Lung (tissue), 12 donors: ENCODE measurements around the gene SUPT4H1. TPM values are rescaled to one million over a fixed set of nuclear protein-coding genes. Genes with fewer than 3 reads are reported as not detected.

Experiments used
- ATAC-seq: fragments of 200-7000 bp; cut with Tn5 transposase; one replicate; pipeline ENCODE4 v1.9.1; 2020; ENCODE audit warnings: moderate number of reproducible peaks; ENCODE audit not compliant: insufficient read depth, low FRiP score
- DNase-seq, 3 donors: peaks; one replicate each; pipeline ENCODE4 v3.0.0-alpha.2; 2013 to 2017
- H3K27ac ChIP-seq, 2 donors: one replicate each; pipeline ENCODE4 v1.5.1; 2013; ENCODE audit warnings: mild to moderate bottlenecking in 2 of 2, moderate library complexity in 2 of 2, control low read depth in 1 of 2, inconsistent platforms in 1 of 2, low read depth in 1 of 2, low read length in 1 of 2
- H3K27me3 ChIP-seq, 3 donors: one replicate each; pipeline ENCODE4 v1.5.1; 2013; ENCODE audit warnings: low read length in 2 of 3; ENCODE audit not compliant: control insufficient read depth in 3 of 3, insufficient read depth in 3 of 3
- H3K36me3 ChIP-seq, 4 donors: one replicate each; pipeline ENCODE4 v1.5.1; 2013; ENCODE audit warnings: low read length in 4 of 4, mild to moderate bottlenecking in 1 of 4, moderate library complexity in 1 of 4; ENCODE audit not compliant: control insufficient read depth in 4 of 4, insufficient read depth in 4 of 4
- H3K4me1 ChIP-seq, 5 donors: one replicate each; pipeline ENCODE4 v1.5.1; 2013; ENCODE audit warnings: low read length in 5 of 5, mild to moderate bottlenecking in 2 of 5, moderate library complexity in 1 of 5; ENCODE audit not compliant: control insufficient read depth in 5 of 5, insufficient read depth in 5 of 5
- H3K4me3 ChIP-seq: one replicate; pipeline ENCODE4 v1.5.1; 2013; ENCODE audit warnings: mild to moderate bottlenecking, control low read depth, moderate library complexity
- H3K9ac ChIP-seq, 2 donors: one replicate each; pipeline ENCODE4 v1.5.1; 2013; ENCODE audit warnings: low read length in 2 of 2, control low read depth in 1 of 2; ENCODE audit not compliant: insufficient read depth in 1 of 2
- H3K9me3 ChIP-seq, 4 donors: one replicate each; pipeline ENCODE4 v1.5.1; 2013; ENCODE audit warnings: low read length in 3 of 4, mild to moderate bottlenecking in 1 of 4, moderate library complexity in 1 of 4; ENCODE audit not compliant: control insufficient read depth in 4 of 4, insufficient read depth in 3 of 4
- WGBS, 2 donors: extraction: QIAGEN DNeasy Blood & Tissue Kit; methylation state at CpG; one replicate each; pipeline ENCODE4 v1.1.7; 2013; 5-methylcytosine and 5-hydroxymethylcytosine counted together
- polyA plus RNA-seq, 2 donors: library from polyadenylated mRNA; stranded (reverse); fragments of 200-250 nt; gene quantifications; one replicate each; pipeline ENCODE4 v1.2.1, GENCODE V29; 2013
- total RNA-seq, 2 donors: library from RNA; depleted of rRNA in 1 of 2; stranded (reverse); fragments of >200 nt in 1 of 2; gene quantifications; one replicate each; pipeline ENCODE4 v1.2.1, GENCODE V29; 2014 to 2021
- TF ChIP-seq, protein P1 (sequence below): IDR thresholded peaks from 2 replicates; pipeline ENCODE4 v1.5.1; 2012; ENCODE audit warnings: mild to moderate bottlenecking; ENCODE audit errors: control extremely low read depth, extremely low read depth
- donor health status: control.
- donor health status: control.
- donor health status: Bipolar disorder and iron deficiency.
- donor health status: healthy.
- donor health status: DM: yes; HTN: yes; CAD: no.

The SUPT4H1 gene
- total and polyA plus RNA-seq, 4 donors = 54.6 to 97.5 (median 67.4) TPM

DNA sequence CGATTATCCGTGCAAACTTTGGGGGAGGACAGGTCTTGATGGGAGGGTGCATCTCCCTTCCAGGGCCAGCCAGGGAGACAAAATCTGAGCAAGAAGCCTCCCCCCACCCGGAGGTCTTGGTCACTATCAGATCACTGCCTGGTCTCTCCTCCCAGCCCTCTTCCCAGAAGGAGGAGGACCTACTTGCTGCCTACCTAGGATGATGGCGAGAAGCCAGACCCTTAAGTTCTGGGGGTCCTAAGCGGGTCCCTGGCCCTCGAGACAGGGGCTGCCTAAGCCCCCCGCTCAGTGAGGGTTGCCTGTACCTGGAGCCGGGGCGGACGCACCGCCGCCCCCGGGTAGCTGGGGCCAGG is 28.0 kb downstream of the SUPT4H1 start:
- Histone ChIP-seq H3K27ac (peak overlapping the region; percentile 30 to 49), H3K27me3 (no peaks in the 10 kb centered on the region), H3K36me3 (no peaks in the 10 kb centered on the region), H3K9me3 (no peaks in the 10 kb centered on the region), H3K4me1 (peaks cover 0 to 24% (median 6%) of the 10 kb centered on the region in 5 donors), H3K4me3 (peak overlapping the region; percentile 54), H3K9ac (peak overlapping the region; percentile 61 to 75)
- ATAC-seq (no peak), DNase-seq (no peak)
- TF ChIP-seq, protein P1, sequence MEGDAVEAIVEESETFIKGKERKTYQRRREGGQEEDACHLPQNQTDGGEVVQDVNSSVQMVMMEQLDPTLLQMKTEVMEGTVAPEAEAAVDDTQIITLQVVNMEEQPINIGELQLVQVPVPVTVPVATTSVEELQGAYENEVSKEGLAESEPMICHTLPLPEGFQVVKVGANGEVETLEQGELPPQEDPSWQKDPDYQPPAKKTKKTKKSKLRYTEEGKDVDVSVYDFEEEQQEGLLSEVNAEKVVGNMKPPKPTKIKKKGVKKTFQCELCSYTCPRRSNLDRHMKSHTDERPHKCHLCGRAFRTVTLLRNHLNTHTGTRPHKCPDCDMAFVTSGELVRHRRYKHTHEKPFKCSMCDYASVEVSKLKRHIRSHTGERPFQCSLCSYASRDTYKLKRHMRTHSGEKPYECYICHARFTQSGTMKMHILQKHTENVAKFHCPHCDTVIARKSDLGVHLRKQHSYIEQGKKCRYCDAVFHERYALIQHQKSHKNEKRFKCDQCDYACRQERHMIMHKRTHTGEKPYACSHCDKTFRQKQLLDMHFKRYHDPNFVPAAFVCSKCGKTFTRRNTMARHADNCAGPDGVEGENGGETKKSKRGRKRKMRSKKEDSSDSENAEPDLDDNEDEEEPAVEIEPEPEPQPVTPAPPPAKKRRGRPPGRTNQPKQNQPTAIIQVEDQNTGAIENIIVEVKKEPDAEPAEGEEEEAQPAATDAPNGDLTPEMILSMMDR = no peak
- 23 to 25% methylated on average over 13 of the region's 13 CpGs for WGBS, 2 donors

DNA sequence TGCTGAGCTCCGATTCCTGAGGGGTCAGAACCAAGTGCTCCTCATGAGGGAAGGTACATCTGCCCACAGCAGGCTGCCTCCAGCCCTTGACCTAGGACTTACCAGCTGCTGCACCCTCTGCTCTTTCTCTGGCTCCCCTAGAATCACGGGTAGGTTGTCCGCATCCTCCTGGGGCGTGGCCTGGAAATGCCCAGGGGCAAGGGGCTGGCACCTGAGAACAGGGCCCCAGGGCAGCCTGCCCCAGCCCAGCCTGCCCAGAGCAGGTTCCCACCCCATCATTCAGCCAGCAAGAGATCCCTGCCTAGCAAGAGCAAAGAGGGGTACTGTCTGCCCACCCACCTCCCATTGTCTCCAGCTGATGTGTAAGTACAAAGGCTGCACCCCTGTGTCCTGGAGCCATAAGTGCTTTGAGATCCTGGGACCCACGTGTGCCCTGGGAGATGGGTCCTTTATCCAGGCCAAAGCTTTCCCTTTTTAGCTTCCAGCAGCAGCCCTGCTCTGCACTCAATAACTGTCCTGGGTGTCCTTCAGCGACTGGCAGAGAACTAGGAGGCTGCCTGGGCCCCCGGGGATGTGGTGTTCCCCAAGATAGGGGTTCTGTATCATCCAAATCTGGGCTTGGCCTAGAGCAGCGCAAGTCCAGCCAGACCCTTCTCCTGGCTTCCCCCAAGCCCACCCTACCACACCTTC is 28.5 kb downstream of the SUPT4H1 start:
- H3K27ac ChIP-seq = no peak overlapping the region
- no peak for DNase-seq

DNA sequence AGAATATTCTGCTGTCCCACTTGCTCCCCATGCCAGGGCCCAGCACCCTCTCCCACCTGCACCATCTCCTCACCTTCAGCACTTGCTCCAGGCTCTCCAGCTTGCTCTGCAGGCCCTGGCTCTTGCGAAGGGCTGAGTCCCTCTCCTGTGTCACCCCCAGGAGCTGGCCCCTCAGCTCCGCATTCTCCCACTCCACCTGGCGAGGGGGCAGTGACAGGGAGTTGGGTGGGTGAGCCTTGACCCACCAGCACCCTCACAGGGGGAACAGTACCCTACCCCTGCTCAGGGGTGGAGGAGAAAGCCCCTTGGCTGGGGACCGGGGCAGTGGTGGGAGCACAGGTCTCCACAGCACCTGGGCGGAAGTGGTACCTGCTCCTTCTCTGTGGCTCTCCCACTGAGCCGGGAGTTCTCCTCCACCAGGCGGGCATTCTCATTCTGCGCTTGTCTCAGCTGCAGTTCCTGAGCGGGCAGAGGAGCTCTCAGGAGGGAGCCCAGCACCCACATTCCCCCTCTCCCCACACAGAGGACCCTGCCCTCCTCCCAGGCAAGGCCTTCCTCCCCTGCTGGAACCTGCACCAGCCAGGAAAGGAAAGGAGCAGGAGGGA is 29.3 kb downstream of the SUPT4H1 start:
- Histone ChIP-seq H3K9me3 (no peaks in the 10 kb centered on the region), H3K27me3 (no peaks in the 10 kb centered on the region), H3K27ac (no peak overlapping the region), H3K9ac (no peak overlapping the region), H3K4me1 (peaks cover 0 to 14% (median 6%) of the 10 kb centered on the region in 5 donors), H3K4me3 (no peak overlapping the region), H3K36me3 (no peaks in the 10 kb centered on the region)
- TF ChIP-seq, protein P1 = no peak
- WGBS, 2 donors = 96 to 97% methylated on average over 7 to 9 of the region's 9 CpGs
- ATAC-seq (no peak), DNase-seq (no peak)

More for the DNA sequence above, 28.5 kb downstream of the SUPT4H1 start:
- Histone ChIP-seq H3K9ac (peak overlapping the region; percentile 61 to 75), H3K4me3 (no peak overlapping the region), H3K27me3 (no peaks in the 10 kb centered on the region), H3K36me3 (no peaks in the 10 kb centered on the region), H3K9me3 (no peaks in the 10 kb centered on the region), H3K4me1 (peaks cover 0 to 20% (median 6%) of the 10 kb centered on the region in 5 donors)
- WGBS, 2 donors = 68 to 84% methylated on average over 8 of the region's 8 CpGs
- ATAC-seq = no peak
- TF ChIP-seq, protein P1 = no peak
